T1000 (cell line): ENCODE measurements around the gene PAIP2B.
A peak's percentile ranks its signal among the peaks of the same experiment; 100 is the strongest.
"Not testable (repeated sequence)": the region's sequence is repeated elsewhere in the genome, so short reads cannot be mapped to it uniquely, and the experiment has no call there.

Experiments
- DNase-seq: peaks from one replicate; lab custom pipeline; 2025; ENCODE audit warnings: mixed read lengths; lab: John Stamatoyannopoulos, UW

PAIP2B gene, protein sequence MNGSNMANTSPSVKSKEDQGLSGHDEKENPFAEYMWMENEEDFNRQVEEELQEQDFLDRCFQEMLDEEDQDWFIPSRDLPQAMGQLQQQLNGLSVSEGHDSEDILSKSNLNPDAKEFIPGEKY

DNA sequence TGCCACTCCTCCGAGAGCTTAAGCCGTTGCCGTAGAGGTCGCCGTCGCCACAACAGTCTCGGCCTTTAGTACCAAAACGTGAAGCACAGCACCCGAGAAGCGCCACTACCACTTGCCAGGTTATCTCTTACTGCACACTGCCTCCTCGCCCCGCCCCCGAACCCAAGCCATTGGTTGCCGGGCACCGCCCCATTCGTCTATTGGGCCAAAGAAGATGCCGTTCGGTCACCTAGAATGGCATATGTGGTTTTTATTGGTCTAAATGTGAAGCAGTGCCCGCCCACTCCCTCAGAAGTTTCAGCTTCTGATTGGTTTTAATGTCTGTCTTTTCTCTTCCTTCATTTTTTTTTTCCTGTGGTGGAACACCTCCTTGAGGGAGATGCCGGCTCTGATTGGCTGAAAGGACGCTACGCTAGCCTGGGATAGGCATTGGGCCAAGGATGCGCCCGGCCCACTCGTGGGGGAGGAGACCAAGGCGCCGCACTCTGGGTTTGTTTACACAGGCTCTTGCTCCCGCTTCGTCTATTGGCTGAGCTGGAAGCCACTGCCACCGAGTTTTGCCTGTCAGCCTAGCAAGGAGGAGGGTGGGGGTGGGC is at the start of gene PAIP2B:
Gene PAIP2B (minus strand): TSS at position 139 of the 596 bp plus-strand sequence. CDS start 24,514 bp downstream, outside the sequence.
- DNase-seq: peak; percentile 92

DNA sequence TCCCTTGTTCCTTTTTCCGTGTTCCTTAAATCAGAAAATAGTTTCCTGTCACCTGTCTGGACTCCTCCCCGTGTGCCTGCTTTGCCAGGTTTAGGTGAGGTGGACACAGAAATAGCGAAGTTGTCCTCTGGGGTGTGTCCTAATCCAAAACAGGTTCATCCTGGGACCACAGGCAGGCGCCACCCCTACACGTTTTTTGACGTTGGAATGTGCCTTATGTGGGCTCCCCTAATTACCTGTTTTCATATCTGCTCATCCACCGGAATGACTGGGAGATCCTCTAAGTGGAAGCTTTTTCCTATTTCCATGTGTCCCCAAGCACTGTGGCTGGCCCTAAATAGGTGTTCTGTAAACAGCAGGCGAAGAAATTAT is 49.0 kb upstream of the PAIP2B start:
- no peak for DNase-seq

DNA sequence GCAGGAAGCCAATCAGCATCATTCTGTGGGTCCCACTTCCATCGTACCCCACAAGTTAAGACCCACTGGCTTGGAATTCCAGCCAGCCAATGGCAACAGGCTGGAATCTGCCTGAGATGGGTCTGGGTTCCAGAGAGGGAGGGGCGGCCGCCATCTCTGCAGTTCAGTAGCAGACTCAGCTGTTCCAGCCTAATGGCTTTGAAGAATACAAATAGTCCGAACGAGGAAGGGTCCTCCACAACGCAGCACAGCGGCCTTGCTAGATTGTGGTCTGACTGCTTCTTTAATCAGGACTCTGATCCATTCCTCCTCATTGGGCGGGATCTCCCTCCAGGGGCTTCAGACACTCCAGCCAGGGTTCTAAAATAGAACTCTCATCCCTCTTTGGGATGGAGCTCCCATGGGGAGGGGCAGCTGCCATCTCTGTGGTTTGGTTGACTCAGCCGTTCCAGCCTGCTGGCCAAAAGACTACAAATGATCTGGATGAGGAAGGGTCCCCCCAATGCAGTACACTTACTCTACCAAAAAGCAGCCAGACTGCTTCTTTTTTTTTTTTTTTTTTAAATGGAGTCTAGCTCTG is 42.7 kb upstream of the PAIP2B start:
- DNase-seq: no peak

GRCh38 chr2:71263386-71263785 is 36.5 kb upstream of the PAIP2B start:
- DNase-seq: no peak

DNA sequence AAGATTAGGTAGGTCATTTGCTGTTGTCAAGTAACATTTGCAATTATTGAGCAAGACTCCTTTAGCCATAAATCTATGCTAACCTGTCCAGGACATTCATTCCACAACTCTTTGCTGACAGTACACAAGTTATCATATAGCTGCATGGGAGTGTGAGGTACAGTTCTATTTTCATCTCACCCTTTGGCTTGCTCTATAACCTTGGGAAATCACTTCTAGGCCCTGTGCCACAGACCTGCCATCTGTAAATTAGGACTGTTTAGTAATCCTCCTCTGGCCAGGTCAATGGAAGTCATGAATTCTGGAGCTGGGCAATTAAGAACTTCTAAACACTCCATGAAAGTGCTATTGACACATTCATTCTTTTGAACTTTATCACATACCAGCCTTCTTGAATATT is 34.6 kb upstream of the PAIP2B start:
- no peak for DNase-seq

DNA sequence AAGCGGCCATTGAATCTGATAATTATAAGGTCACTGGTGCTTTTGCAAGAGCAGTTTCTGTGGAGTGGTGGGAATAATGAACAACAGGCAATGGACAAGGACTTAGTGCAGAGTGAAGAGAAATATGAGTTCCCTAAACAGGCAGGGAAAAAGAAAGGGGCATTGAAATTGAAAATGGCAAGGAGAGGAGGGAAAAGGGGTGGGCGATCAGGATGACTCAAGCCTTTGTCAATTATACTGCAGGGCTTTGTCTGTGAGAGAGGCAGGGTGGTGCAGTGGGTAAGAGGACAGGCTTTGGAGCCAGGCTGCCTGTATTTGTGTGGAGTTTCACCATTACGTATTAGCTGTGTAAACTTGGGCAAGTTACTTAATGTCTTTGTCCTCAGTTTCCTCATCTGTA is 29.5 kb upstream of the PAIP2B start:
- no peak for DNase-seq

DNA sequence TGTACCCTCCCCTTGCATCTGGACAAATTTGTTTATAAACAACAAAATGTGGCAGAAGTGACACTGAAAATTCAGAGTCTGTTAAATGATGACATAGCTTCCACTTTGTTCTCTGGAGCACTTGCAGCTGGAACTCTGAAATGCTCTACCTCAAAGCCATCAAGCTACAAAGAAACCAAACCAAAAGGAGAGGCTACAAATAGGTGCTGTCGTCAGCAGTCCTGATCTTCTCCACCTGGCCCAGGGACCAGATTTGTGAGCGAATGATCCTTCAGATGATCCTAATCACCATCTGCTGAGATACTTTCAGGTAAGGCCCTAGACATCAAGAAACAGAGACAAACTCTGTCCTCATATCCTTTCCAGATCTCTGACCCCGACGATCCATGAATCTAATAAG is 27.9 kb upstream of the PAIP2B start:
- DNase-seq: no peak

DNA sequence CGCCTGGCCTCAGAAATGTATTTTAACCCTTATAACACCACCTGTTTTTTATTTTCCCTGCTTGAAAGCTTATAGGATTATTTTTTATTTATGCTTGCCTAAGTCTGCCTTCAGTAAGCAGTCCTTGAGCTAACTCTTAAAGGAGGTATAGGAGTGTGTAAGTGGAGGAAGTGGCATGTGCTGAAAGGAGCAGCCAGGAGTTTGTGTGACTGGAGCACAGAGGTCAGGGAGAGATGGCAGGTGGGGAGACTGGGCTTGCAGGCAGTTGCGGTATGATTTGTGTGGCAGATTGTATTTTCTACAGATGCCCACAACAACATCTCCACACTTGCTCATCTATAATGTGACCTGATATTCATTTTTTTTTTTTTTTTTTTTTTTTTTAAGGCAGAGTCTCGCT is 27.2 kb upstream of the PAIP2B start:
- no peak for DNase-seq

GRCh38 chr2:71253476-71253875 is 26.6 kb upstream of the PAIP2B start:
- no peak for DNase-seq

GRCh38 chr2:71252862-71253261 is 26.0 kb upstream of the PAIP2B start:
- no peak for DNase-seq

GRCh38 chr2:71250935-71251334 is 24.0 kb upstream of the PAIP2B start:
- DNase-seq: no peak

DNA sequence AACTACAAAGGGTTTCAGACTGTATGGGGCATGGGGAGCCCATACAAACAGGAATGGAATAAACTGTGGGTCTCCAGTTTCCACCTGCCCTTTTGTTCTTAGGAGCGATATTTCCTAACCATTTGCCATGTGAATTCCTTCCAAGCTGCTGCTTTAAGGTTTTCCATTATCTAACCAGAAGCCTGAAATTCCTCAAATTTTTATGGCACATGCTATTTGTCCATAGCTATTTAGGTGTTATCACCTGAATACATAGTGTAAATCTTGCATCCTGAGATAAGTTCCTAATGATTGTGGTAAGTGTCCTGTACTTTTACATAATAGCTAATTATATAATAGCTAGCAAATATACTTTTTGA is 17.4 kb upstream of the PAIP2B start:
- no peak for DNase-seq

- no peak for DNase-seq
These were observed 16.9 kb upstream of the PAIP2B start for GRCh38 chr2:71243634-71244301.

- no peak for DNase-seq
These were observed 13.9 kb upstream of the PAIP2B start for GRCh38 chr2:71240794-71241193.

DNA sequence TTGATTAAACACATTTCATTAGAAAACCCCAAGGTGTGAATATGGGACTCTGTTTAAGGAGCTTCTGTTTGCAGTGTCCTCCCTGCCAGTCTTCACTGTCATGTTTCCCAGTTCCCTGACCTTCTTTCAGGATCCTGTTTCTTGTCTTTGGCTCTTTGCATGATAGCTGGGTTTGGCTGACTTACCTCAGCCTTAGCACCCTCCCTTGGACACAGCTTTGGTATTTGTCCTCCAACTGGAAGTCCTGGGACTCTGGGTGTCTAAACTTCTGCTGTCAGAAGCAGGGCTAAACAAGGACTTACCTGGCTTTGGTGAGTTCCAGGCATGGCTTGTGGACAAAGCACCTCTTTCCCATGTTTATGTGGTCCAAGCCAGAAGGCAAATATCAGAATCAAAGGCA is 11.2 kb upstream of the PAIP2B start:
- no peak for DNase-seq

- DNase-seq: no peak
These were observed 9.2 kb upstream of the PAIP2B start for GRCh38 chr2:71235930-71236587.

DNA sequence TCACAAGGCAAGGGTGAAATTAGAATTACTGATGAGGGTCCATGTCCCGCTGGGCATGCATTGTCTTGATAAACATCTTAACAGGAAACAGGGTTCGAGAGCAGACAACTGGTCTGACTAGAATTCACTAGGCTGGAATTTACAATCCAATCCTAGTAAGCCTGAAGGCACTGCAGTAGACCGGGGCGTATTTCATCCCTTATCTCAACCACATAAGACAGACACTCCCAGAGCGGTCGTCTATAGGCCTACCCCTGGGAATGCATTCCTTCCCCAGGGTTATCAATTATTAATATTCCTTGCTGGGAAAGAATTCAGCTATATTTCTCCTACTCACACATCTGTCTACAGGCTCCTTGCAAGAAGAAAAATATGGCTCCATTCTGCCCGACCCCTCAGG is 6.2 kb upstream of the PAIP2B start:
- DNase-seq: not testable (repeated sequence)

GRCh38 chr2:71226096-71226964 is 573 bp downstream of the PAIP2B start:
- no peak for DNase-seq

DNA sequence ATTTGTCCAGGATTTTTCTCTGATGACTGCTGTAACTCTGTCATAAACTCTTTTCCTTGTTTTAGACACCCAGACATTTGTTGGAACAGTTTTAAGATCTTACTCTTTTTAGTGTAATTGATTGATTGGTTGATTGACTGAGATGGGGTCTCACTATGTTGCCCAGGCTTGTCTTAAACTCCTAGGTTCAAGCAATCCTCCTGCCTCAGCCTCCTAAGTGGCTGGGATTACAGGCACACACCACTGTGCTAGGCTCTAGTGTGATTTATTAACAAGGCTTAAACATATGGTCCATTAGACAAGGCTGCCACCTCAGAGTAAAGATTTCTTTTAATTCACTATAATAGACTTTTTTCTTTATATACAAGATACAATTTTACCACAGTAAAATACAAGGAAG is 2.0 kb downstream of the PAIP2B start:
- DNase-seq: no peak

- DNase-seq: no peak
These were observed 2.4 kb downstream of the PAIP2B start for GRCh38 chr2:71224457-71224856.

- DNase-seq: no peak
These were observed 3.1 kb downstream of the PAIP2B start for GRCh38 chr2:71223767-71224333.

GRCh38 chr2:71220743-71221142 is 6.2 kb downstream of the PAIP2B start:
- no peak for DNase-seq
